Measurements from ENCODE around the gene RPS25. TPM values are rescaled to one million over a fixed set of nuclear protein-coding genes. Genes with fewer than 3 reads are reported as not detected.

Gene RPS25
- polyA plus RNA-seq, 1 of the 3 experiments (the other 2 are of a cell fraction) = 2,688 TPM

DNA sequence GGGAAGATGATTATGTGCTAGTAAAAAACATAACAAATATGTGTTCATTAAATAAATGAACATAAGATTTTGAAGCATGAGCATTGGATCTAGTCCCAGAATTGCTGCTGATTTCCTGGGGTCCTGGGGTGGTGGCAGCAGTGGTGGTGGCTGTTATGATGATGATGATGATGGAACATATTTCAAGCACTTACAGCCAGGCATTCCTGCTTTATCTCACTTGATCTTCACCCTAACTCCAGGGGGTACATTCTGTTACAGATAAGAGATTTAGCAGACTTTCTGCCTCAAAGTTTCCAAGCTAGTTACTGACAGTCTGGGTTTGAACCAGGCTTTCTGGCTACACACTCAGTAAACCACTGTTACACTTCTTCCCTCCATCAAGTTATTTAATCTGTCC lies 5.6 kb upstream of the RPS25 start:
- no peak for TF ChIP-seq MEF2A (IDR thresholded peaks at IDR 0.05; ENCODE audit: borderline replicate concordance, low read depth)
- TF ChIP-seq REST (IDR thresholded peaks at IDR 0.05; ENCODE audit: low read depth, low read length) = no peak
- no peak for DNase-seq
- Histone ChIP-seq H3K79me2 (ENCODE audit: insufficient read depth) (peaks cover 40% of the 10 kb centered on the region), H3K9me2 (no peaks in the 10 kb centered on the region), H4K20me1 (ENCODE audit: insufficient read depth) (peaks cover 6% of the 10 kb centered on the region; the same call in 1 of the 2 replicates), H3K9me3 (no peaks in the 10 kb centered on the region), H3K27ac (ENCODE audit: low read depth in 2 of 2, low read length in 1 of 2) (peak overlapping the region in 1 of 2 experiments; percentile 27; a peak in 1 of 4 replicates), H2AFZ (ENCODE audit: low read depth) (no peak overlapping the region), H3K36me3 (replicated peaks in 1 of 2; ENCODE audit: control insufficient read depth in 1 of 2, insufficient read depth in 2 of 2, low read length in 1 of 2) (peaks cover 24 to 42% of the 10 kb centered on the region in 2 experiments), H3K4me3 (ENCODE audit: low read depth in 2 of 2, low read length in 1 of 2) (no peak overlapping the region), H3K4me2 (no peak overlapping the region), H3K4me1 (ENCODE audit: control insufficient read depth in 1 of 2, insufficient read depth in 2 of 2, low read depth in 1 of 2, low read length in 1 of 2) (peaks cover 6 to 16% of the 10 kb centered on the region in 2 experiments), H3K9ac (no peak overlapping the region), H3K27me3 (ENCODE audit: insufficient read depth) (no peaks in the 10 kb centered on the region), H3F3A (replicated peaks; ENCODE audit: insufficient read depth) (peaks cover 12% of the 10 kb centered on the region)
- CTCF ChIA-PET = interaction anchor here (1.3 to 2.0 kb wide), 3 partner anchors 8 to 113 kb away, joined by 3 to 6 read pairs (median 4); no protein-coding TSS in a partner anchor
- POLR2A ChIA-PET = interaction anchor here (0.6 kb wide), 1 partner anchor 645 kb away, joined by 3 read pairs; no protein-coding TSS in a partner anchor

DNA sequence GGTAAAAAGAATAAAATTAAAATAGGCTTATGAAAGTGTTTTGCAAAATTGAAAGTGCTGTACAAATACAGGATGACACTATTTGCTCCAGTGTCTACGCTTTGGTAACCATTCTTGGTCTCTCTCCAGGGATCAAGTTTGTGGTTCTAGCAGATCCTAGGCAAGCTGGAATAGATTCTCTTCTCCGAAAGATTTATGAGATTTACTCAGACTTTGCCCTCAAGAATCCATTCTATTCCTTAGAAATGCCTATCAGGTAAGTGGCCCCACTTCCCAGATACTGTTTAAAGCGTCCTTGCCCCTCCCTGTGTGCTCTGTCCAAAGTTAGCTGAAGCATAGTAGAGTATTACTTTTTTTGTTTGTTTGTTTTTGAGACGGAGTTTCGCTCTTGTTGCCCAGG lies 3.5 kb upstream of the RPS25 start:
- no peaks in the 10 kb centered on the region for H3K9me3 ChIP-seq
- no peak overlapping the region for H3K4me3 ChIP-seq (ENCODE audit: low read depth in 2 of 2, low read length in 1 of 2)
- H4K20me1 ChIP-seq (ENCODE audit: insufficient read depth) = peaks cover 6% of the 10 kb centered on the region; the same call in 1 of the 2 replicates
- H3F3A ChIP-seq (replicated peaks; ENCODE audit: insufficient read depth) = peaks cover 18% of the 10 kb centered on the region
- H3K4me1 ChIP-seq (ENCODE audit: control insufficient read depth in 1 of 2, insufficient read depth in 2 of 2, low read depth in 1 of 2, low read length in 1 of 2) = peaks cover 8 to 21% of the 10 kb centered on the region in 2 experiments
- ChIA-PET POLR2A (no interaction called here), CTCF (interaction anchor here (1.1 to 4.2 kb wide), 2 partner anchors 8 to 92 kb away, joined by 3 to 16 read pairs; partner anchors contain the start of gene SLC37A4)
- H3K9ac ChIP-seq = no peak overlapping the region
- no peak for TF ChIP-seq RCOR1 (IDR thresholded peaks at IDR 0.05; ENCODE audit: low read length)
- no peak for TF ChIP-seq NRF1 (IDR thresholded peaks at IDR 0.05; ENCODE audit: low read depth, low read length)
- TF ChIP-seq SMC3 (IDR thresholded peaks at IDR 0.05; ENCODE audit: low read depth, low read length) = no peak
- TF ChIP-seq TAF1 (IDR thresholded peaks at IDR 0.05; ENCODE audit: borderline replicate concordance, low read depth, low read length) = no peak
- no peak for TF ChIP-seq MEF2A (IDR thresholded peaks at IDR 0.05; ENCODE audit: borderline replicate concordance, low read depth)
- no peak for TF ChIP-seq GABPA (IDR thresholded peaks at IDR 0.05; ENCODE audit: low read depth)
- no peak for TF ChIP-seq RAD21 (IDR thresholded peaks at IDR 0.05; ENCODE audit: low read length)
- no peak for TF ChIP-seq FOXM1 (IDR thresholded peaks at IDR 0.05; ENCODE audit: low read depth)
- no peak for TF ChIP-seq GATA2 (CRISPR knock-in tag; IDR thresholded peaks at IDR 0.05)
- TF ChIP-seq, protein P1, sequence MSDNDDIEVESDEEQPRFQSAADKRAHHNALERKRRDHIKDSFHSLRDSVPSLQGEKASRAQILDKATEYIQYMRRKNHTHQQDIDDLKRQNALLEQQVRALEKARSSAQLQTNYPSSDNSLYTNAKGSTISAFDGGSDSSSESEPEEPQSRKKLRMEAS (IDR thresholded peaks at IDR 0.05; ENCODE audit: low read depth) = no peak
- no peak for TF ChIP-seq POLR2AphosphoS5 (IDR thresholded peaks at IDR 0.05; ENCODE audit: low read depth, low read length)
- TF ChIP-seq TEAD4 (IDR thresholded peaks at IDR 0.05; ENCODE audit: borderline replicate concordance, insufficient read depth) = no peak
- TF ChIP-seq JUND (IDR thresholded peaks at IDR 0.05) = no peak
- TF ChIP-seq ELF1 (IDR thresholded peaks at IDR 0.05) = no peak
- no peak for TF ChIP-seq MXI1 (IDR thresholded peaks at IDR 0.05; ENCODE audit: low read depth, low read length)
- no peak for TF ChIP-seq IRF3 (IDR thresholded peaks at IDR 0.05; ENCODE audit: low read depth, low read length)
- H3K27ac ChIP-seq (ENCODE audit: low read depth in 2 of 2, low read length in 1 of 2) = no peak overlapping the region
- no peak overlapping the region for H2AFZ ChIP-seq (ENCODE audit: low read depth)
- H3K27me3 ChIP-seq (ENCODE audit: insufficient read depth) = no peaks in the 10 kb centered on the region
- no peaks in the 10 kb centered on the region for H3K9me2 ChIP-seq
- H3K4me2 ChIP-seq = no peak overlapping the region
- peaks cover 56% of the 10 kb centered on the region for H3K79me2 ChIP-seq (ENCODE audit: insufficient read depth)
- WGBS (ENCODE audit: low lambda C conversion rate) = 95% methylated on average over 5 of the region's 5 CpGs
- no peak for DNase-seq
- H3K36me3 ChIP-seq (replicated peaks in 1 of 2; ENCODE audit: control insufficient read depth in 1 of 2, insufficient read depth in 2 of 2, low read length in 1 of 2) = peaks cover 32 to 44% of the 10 kb centered on the region in 2 experiments

All from SK-N-SH (cell line).